Astrocyte (in vitro differentiated cells and primary cell): ENCODE measurements around the gene SYNE1. TPM values are rescaled to one million over a fixed set of nuclear protein-coding genes. Genes with fewer than 3 reads are reported as not detected.
A peak's percentile ranks its signal among the peaks of the same experiment; 100 is the strongest.

Experiments used
- DNase-seq: peaks from one replicate; pipeline ENCODE4 v3.0.0-alpha.2; 2010; ENCODE audit warnings: low read depth
- FAIRE-seq: peaks from 2 replicates; lab custom pipeline; 2011; peaks lifted over from hg19 to GRCh38; lab: Jason Lieb, UNC
- H2AFZ ChIP-seq: 2 replicates; pipeline ENCODE4 v1.6.0; 2012; ENCODE audit warnings: low read depth, low read length, inconsistent platforms
- H3K27ac ChIP-seq: 2 replicates; pipeline ENCODE4 v1.5.1; 2011; ENCODE audit warnings: low read depth, low read length, inconsistent platforms
- H3K27me3 ChIP-seq: 2 replicates; pipeline ENCODE4 v1.6.0; 2011; ENCODE audit warnings: low read length, inconsistent platforms; ENCODE audit not compliant: insufficient read depth
- H3K36me3 ChIP-seq: 2 replicates; pipeline ENCODE4 v1.5.1; 2011; ENCODE audit warnings: low read length, inconsistent platforms; ENCODE audit not compliant: insufficient read depth
- H3K4me1 ChIP-seq: 2 replicates; pipeline ENCODE4 v1.5.1; 2011; ENCODE audit warnings: low read length, inconsistent platforms; ENCODE audit not compliant: insufficient read depth
- H3K4me2 ChIP-seq: 2 replicates; pipeline ENCODE4 v1.6.0; 2012; ENCODE audit warnings: low read length, inconsistent platforms
- H3K4me3 ChIP-seq: 2 replicates; pipeline ENCODE4 v1.5.1; 2011; ENCODE audit warnings: low read depth, mild to moderate bottlenecking, low read length, inconsistent platforms; ENCODE audit not compliant: insufficient read depth
- H3K79me2 ChIP-seq: 2 replicates; pipeline ENCODE4 v1.6.0; 2012; ENCODE audit warnings: mild to moderate bottlenecking, low read length, inconsistent platforms; ENCODE audit not compliant: insufficient read depth
- H3K9ac ChIP-seq: 2 replicates; pipeline ENCODE4 v1.6.0; 2012; ENCODE audit warnings: mild to moderate bottlenecking, low read length, inconsistent platforms
- H3K9me3 ChIP-seq: 2 replicates; pipeline ENCODE4 v1.5.1; 2012; ENCODE audit warnings: low read depth, mild to moderate bottlenecking, low read length, inconsistent platforms; ENCODE audit not compliant: insufficient read depth
- H4K20me1 ChIP-seq: 2 replicates; pipeline ENCODE4 v1.6.0; 2012; ENCODE audit warnings: low read length, inconsistent platforms; ENCODE audit not compliant: insufficient read depth
- H3K27ac Mint-ChIP-seq: one replicate; pipeline ENCODE4 v1.8.0; 2021; ENCODE audit warnings: mild to moderate bottlenecking, mixed read lengths; ENCODE audit not compliant: unreplicated experiment
- H3K27me3 Mint-ChIP-seq: one replicate; pipeline ENCODE4 v1.8.0; 2021; ENCODE audit warnings: low read depth, mixed read lengths; ENCODE audit not compliant: unreplicated experiment
- H3K36me3 Mint-ChIP-seq: one replicate; pipeline ENCODE4 v1.8.0; 2021; ENCODE audit warnings: low read depth, mixed read lengths; ENCODE audit not compliant: unreplicated experiment
- H3K4me1 Mint-ChIP-seq: one replicate; pipeline ENCODE4 v1.8.0; 2021; ENCODE audit warnings: low read depth, mixed read lengths; ENCODE audit not compliant: unreplicated experiment
- H3K4me3 Mint-ChIP-seq: one replicate; pipeline ENCODE4 v1.8.0; 2021; ENCODE audit warnings: mild to moderate bottlenecking, moderate library complexity, mixed read lengths; ENCODE audit not compliant: unreplicated experiment
- H3K9me3 Mint-ChIP-seq: one replicate; pipeline ENCODE4 v1.8.0; 2021; ENCODE audit warnings: mild to moderate bottlenecking, mixed read lengths; ENCODE audit not compliant: unreplicated experiment
- CTCF ChIP-seq: IDR thresholded peaks from 2 replicates; pipeline ENCODE4 v1.5.1; 2011; ENCODE audit warnings: low read depth, mild to moderate bottlenecking, inconsistent platforms, low read length, moderate library complexity; ENCODE audit not compliant: insufficient read depth
- EZH2 ChIP-seq: IDR thresholded peaks from 2 replicates; pipeline ENCODE4 v1.6.1; 2012; ENCODE audit warnings: mild to moderate bottlenecking, low read length, inconsistent platforms; ENCODE audit not compliant: insufficient read depth
- total RNA-seq: library from RNA; stranded (reverse); gene quantifications from 2 replicates; pipeline ENCODE4 v1.2.1, GENCODE V29; 2021

The SYNE1 gene
- total RNA-seq, 1 donor from 2014 or later, result 66.5 TPM

- H3K4me3 ChIP-seq, result no peak overlapping the region
- Mint-ChIP-seq H3K4me1 (peaks cover 12% of the 10 kb centered on the region), H3K27me3 (no peaks in the 10 kb centered on the region), H3K9me3 (no peaks in the 10 kb centered on the region), H3K4me3 (no peak overlapping the region), H3K27ac (no peak overlapping the region), H3K36me3 (peaks cover 5% of the 10 kb centered on the region)
- H2AFZ ChIP-seq, result no peak overlapping the region
- H3K79me2 ChIP-seq, result no peaks in the 10 kb centered on the region
- no peak overlapping the region for H3K27ac ChIP-seq
- H3K4me2 ChIP-seq, result peak overlapping the region; percentile 13
- no peaks in the 10 kb centered on the region for H3K36me3 ChIP-seq
- no peaks in the 10 kb centered on the region for H3K4me1 ChIP-seq
- no peak for DNase-seq
- TF ChIP-seq CTCF (no peak), EZH2 (no peak)
- FAIRE-seq, result peak; percentile 37
- no peaks in the 10 kb centered on the region for H3K9me3 ChIP-seq
- no peaks in the 10 kb centered on the region for H3K27me3 ChIP-seq
- H4K20me1 ChIP-seq, result no peaks in the 10 kb centered on the region
- no peak overlapping the region for H3K9ac ChIP-seq
These were observed 175.6 kb downstream of the SYNE1 start for GRCh38 chr6:152461556-152461955.

GRCh38 chr6:152458648-152459644 lies 178.2 kb downstream of the SYNE1 start:
- H3K9ac ChIP-seq, result no peak overlapping the region
- H3K36me3 ChIP-seq, result no peaks in the 10 kb centered on the region
- Mint-ChIP-seq H3K27me3 (no peaks in the 10 kb centered on the region), H3K4me3 (no peak overlapping the region), H3K4me1 (peaks cover 12% of the 10 kb centered on the region), H3K27ac (no peak overlapping the region), H3K9me3 (no peaks in the 10 kb centered on the region), H3K36me3 (peaks cover 7% of the 10 kb centered on the region)
- no peaks in the 10 kb centered on the region for H3K9me3 ChIP-seq
- FAIRE-seq, result no peak
- no peak overlapping the region for H2AFZ ChIP-seq
- no peaks in the 10 kb centered on the region for H3K27me3 ChIP-seq
- DNase-seq, result peak; percentile 28
- H4K20me1 ChIP-seq, result no peaks in the 10 kb centered on the region
- H3K4me2 ChIP-seq, result peak overlapping the region; percentile 31
- no peak overlapping the region for H3K27ac ChIP-seq
- H3K4me1 ChIP-seq, result no peaks in the 10 kb centered on the region
- H3K4me3 ChIP-seq, result no peak overlapping the region
- H3K79me2 ChIP-seq, result no peaks in the 10 kb centered on the region
- TF ChIP-seq EZH2, result no peak
- TF ChIP-seq CTCF, result no peak
